DND-41 (cell line): Measurements from ENCODE around the gene TBC1D21.

Source experiments
- ATAC-seq: fragments of 200-7000 bp; cut with Tn5 transposase; 3 replicates; pipeline ENCODE4 v1.9.1; 2021; ENCODE audit warnings: low read depth; ENCODE audit not compliant: insufficient read depth
- DNase-seq: peaks from one replicate; pipeline ENCODE4 v3.0.0-alpha.2; 2020
- H2AFZ ChIP-seq: 2 replicates; pipeline ENCODE4 v1.6.0; 2012; ENCODE audit warnings: low read depth, low read length
- H3K27ac ChIP-seq: 2 replicates; pipeline ENCODE4 v1.5.1; 2012; ENCODE audit warnings: low read length, inconsistent platforms
- H3K27me3 ChIP-seq: fragments of 200-600 bp; sonication (generic); 2 replicates; pipeline ENCODE4 v1.6.0; 2012; ENCODE audit warnings: low read length, mild to moderate bottlenecking, inconsistent platforms; ENCODE audit not compliant: insufficient read depth, poor library complexity
- H3K36me3 ChIP-seq: 2 replicates; pipeline ENCODE4 v1.5.1; 2012; ENCODE audit warnings: low read length, inconsistent platforms; ENCODE audit not compliant: insufficient read depth
- H3K4me1 ChIP-seq: 2 replicates; pipeline ENCODE4 v1.5.1; 2012; ENCODE audit warnings: mild to moderate bottlenecking, low read length; ENCODE audit not compliant: insufficient read depth
- H3K4me2 ChIP-seq: 2 replicates; pipeline ENCODE4 v1.6.0; 2012; ENCODE audit warnings: mild to moderate bottlenecking, moderate library complexity, low read length, inconsistent platforms; ENCODE audit not compliant: insufficient read depth
- H3K4me3 ChIP-seq, 2 experiments: fragments of 200-600 bp in 1 of 2; shearing (Covaris generic) in 1 of 2; 2 replicates each; pipeline ENCODE4 v1.5.1; 2012 to 2016; ENCODE audit warnings: inconsistent platforms in 2 of 2, low read length in 2 of 2, mild to moderate bottlenecking in 2 of 2, low read depth in 1 of 2, moderate library complexity in 1 of 2
- H3K79me2 ChIP-seq: 2 replicates; pipeline ENCODE4 v1.6.0; 2012; ENCODE audit warnings: low read length, inconsistent platforms; ENCODE audit not compliant: insufficient read depth
- H3K9ac ChIP-seq: 2 replicates; pipeline ENCODE4 v1.6.0; 2012; ENCODE audit warnings: low read depth, mild to moderate bottlenecking, inconsistent platforms, low read length, moderate library complexity
- H3K9me3 ChIP-seq: 2 replicates; pipeline ENCODE4 v1.5.1; 2012; ENCODE audit warnings: low read length, moderate library complexity, mild to moderate bottlenecking, inconsistent platforms; ENCODE audit not compliant: insufficient read depth, severe bottlenecking
- H4K20me1 ChIP-seq: 2 replicates; pipeline ENCODE4 v1.6.0; 2012; ENCODE audit warnings: low read length; ENCODE audit not compliant: insufficient read depth
- EZH2 ChIP-seq: IDR thresholded peaks from 3 replicates; pipeline ENCODE4 v1.6.1; 2012; ENCODE audit warnings: borderline replicate concordance, low read depth, mild to moderate bottlenecking, moderate library complexity, low read length, inconsistent platforms; ENCODE audit not compliant: severe bottlenecking
- TF ChIP-seq, protein P1 (sequence below): IDR thresholded peaks from 2 replicates; pipeline ENCODE4 v1.5.1; 2012; ENCODE audit warnings: borderline replicate concordance, low read length, moderate library complexity, mild to moderate bottlenecking; ENCODE audit not compliant: poor library complexity, severe bottlenecking; ENCODE audit errors: extremely low read depth

Gene TBC1D21

DNA sequence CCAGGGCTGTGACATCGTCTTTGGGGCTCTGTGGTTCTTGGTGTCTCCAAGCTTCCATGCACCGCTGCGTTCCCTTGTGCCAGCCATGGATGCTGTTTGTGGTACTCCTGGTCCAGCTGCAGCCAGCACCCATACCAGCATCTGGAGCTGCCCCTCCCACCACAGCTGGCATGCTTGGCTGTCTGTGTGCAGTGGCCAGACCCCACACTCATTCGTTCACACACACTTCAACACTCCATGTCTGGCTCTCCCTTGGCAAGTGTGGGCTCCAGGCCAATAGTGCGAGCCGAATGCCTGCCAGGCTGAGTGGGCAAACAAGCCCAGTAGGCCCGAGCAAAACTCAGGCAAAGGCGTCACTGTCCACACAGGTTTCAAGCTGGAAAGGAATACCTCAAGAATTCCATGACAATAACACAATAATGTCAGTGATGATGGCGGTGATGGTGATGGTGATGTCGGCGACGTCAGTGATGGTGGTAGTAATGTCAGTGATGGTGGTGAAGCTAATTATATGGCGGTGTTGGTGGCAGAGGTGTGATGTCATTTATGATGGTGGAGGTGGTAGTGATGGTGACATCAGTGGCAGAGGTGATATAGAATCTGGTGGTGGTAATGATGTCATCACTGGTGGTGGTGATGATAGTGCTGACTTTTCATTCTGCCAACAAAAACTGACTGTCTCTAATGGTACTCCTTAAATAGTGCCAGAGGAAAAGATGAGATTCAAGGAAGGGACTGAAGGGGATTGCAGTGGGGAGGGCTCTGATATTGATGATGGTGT lies 19.3 kb downstream of the TBC1D21 start:
- no peak overlapping the region for H3K9ac ChIP-seq
- H4K20me1 ChIP-seq = no peaks in the 10 kb centered on the region; the same call in 1 of the 2 replicates
- TF ChIP-seq, protein P1, sequence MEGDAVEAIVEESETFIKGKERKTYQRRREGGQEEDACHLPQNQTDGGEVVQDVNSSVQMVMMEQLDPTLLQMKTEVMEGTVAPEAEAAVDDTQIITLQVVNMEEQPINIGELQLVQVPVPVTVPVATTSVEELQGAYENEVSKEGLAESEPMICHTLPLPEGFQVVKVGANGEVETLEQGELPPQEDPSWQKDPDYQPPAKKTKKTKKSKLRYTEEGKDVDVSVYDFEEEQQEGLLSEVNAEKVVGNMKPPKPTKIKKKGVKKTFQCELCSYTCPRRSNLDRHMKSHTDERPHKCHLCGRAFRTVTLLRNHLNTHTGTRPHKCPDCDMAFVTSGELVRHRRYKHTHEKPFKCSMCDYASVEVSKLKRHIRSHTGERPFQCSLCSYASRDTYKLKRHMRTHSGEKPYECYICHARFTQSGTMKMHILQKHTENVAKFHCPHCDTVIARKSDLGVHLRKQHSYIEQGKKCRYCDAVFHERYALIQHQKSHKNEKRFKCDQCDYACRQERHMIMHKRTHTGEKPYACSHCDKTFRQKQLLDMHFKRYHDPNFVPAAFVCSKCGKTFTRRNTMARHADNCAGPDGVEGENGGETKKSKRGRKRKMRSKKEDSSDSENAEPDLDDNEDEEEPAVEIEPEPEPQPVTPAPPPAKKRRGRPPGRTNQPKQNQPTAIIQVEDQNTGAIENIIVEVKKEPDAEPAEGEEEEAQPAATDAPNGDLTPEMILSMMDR = no peak
- TF ChIP-seq EZH2 = no peak

DNA sequence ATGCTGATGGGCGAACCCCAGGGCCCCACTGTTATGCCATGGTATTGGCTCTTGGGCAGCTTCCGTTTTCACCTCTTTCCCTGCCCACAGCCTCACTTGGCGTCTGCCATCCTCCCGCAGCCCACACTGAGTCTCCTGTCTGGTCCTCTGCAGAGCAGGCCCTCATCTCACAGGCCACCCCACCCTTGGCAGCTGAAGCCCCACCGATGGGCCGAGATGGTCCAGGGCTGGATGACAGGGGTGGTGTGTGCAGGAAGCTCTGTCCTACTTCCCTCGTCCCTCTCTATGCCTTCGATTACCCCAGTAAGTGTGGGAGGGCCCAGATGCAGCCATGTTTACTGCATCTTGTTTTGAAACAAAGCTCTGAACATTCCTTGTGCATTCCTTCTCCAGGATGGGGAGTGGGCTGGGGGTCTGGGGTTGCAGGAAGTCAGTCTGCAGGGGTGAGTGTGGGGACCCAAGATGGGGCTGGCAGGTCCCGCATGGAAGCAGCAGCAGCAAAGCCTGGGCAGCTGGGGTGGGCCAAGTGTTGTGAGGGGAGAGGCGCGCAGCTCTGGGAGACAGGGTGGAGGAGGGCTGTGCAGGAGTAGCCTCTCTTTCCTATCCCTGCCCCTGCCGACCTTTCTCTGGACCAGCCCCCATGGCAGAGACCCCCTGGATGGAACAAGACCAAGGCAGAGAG lies 20.9 kb downstream of the TBC1D21 start:
- DNase-seq (no peak), ATAC-seq (no peak)
- Histone ChIP-seq H3K4me1 (no peaks in the 10 kb centered on the region), H3K4me3 (no peak overlapping the region), H3K27me3 (no peaks in the 10 kb centered on the region), H3K4me2 (no peak overlapping the region), H3K36me3 (no peaks in the 10 kb centered on the region), H3K9ac (no peak overlapping the region), H2AFZ (no peak overlapping the region), H4K20me1 (no peaks in the 10 kb centered on the region; the same call in 1 of the 2 replicates), H3K27ac (no peak overlapping the region), H3K79me2 (no peaks in the 10 kb centered on the region), H3K9me3 (peaks cover 7% of the 10 kb centered on the region)
- TF ChIP-seq, protein P1 = no peak
- TF ChIP-seq EZH2 = no peak

More for the DNA sequence above, 19.3 kb downstream of the TBC1D21 start:
- H3K27me3 ChIP-seq = no peaks in the 10 kb centered on the region
- H3K4me1 ChIP-seq = no peaks in the 10 kb centered on the region
- H3K79me2 ChIP-seq = no peaks in the 10 kb centered on the region
- no peak for DNase-seq
- H3K27ac ChIP-seq = no peak overlapping the region
- H3K4me2 ChIP-seq = no peak overlapping the region
- H3K9me3 ChIP-seq = peaks cover 7% of the 10 kb centered on the region
- ATAC-seq = no peak
- H2AFZ ChIP-seq = no peak overlapping the region
- H3K4me3 ChIP-seq = no peak overlapping the region
- no peaks in the 10 kb centered on the region for H3K36me3 ChIP-seq

DNA sequence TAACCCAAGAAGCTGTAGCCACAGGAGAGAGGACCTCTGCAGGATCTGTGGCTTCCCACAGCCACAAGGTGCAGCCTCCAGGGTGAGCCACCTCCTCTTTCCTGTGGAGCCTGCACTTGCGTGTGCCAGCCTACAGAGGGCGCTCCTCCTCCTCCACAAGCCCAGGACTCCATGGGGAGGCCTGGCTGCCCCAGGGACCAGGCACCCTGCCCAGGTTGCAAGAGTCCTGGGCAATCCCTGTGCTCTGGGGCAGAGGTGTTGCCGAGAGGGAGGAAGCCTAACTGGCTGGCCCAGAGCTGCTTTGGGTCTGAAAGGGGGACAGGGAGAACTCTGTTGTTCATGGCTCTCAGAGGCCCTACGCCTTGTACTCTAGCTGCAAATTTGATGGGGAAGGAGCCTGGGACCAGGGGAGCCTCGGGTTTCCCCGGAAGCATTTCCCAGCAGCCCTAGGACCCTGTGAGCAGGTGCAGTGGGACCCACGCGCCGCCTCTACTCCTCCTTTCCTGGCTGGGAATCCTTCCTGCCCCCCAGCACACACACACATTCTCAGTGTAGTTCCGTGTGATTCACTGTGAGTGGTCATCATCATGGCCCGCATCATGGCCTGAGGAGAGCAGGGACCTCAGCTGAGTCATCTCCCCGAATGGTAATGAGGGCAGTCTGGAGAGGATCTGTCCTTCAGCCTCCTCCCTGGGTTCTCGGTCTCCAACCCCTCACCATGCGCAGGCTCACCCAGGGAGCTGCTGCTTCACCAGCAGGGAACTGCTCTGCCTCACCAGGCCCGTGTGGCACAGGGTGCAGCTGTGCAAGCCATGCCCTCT lies 24.3 kb downstream of the TBC1D21 start:
- no peaks in the 10 kb centered on the region for H3K79me2 ChIP-seq
- no peaks in the 10 kb centered on the region for H3K36me3 ChIP-seq
- no peaks in the 10 kb centered on the region; the same call in 1 of the 2 replicates for H4K20me1 ChIP-seq
- H3K27ac ChIP-seq = no peak overlapping the region
- peak; percentile 92 for ATAC-seq
- no peaks in the 10 kb centered on the region for H3K4me1 ChIP-seq
- DNase-seq = peak; percentile 58
- H3K4me2 ChIP-seq = no peak overlapping the region
- TF ChIP-seq, protein P1 = peak; percentile 85
- TF ChIP-seq EZH2 = no peak
- H3K9me3 ChIP-seq = peaks cover 2% of the 10 kb centered on the region
- no peak overlapping the region for H3K4me3 ChIP-seq
- no peak overlapping the region for H3K9ac ChIP-seq
- peaks cover 3% of the 10 kb centered on the region for H3K27me3 ChIP-seq
- no peak overlapping the region for H2AFZ ChIP-seq
